HepG2 (cell line): ENCODE measurements around the gene TRMU.

ENCODE experiments used
- USF2 ChIP-seq, 2 experiments: sonication (generic) in 1 of 2; formaldehyde crosslinking in 1 of 2; IDR thresholded peaks; 2 replicates each; pipeline versions ENCODE4 v1.5.1 to v1.6.1; 2011 to 2020; ENCODE audit warnings: borderline replicate concordance in 1 of 2, low read depth in 1 of 2, low read length in 1 of 2, mild to moderate bottlenecking in 1 of 2, missing genetic modification reagents in 1 of 2, moderate library complexity in 1 of 2
- ZNF660 ChIP-seq: sonication (generic); formaldehyde crosslinking; IDR thresholded peaks from 2 replicates; pipeline ENCODE4 v1.5.1; 2020; ENCODE audit warnings: mild to moderate bottlenecking, low read depth, missing genetic modification reagents, borderline replicate concordance

GRCh38 chr22:46319319-46319718 is 16.2 kb upstream of the TRMU start:
- no peak for TF ChIP-seq ZNF660 (CRISPR knock-in tag)
- no peak for TF ChIP-seq USF2 (IDR thresholded peaks at IDR 0.05; ENCODE audit: low read depth, low read length)
- no peak for TF ChIP-seq USF2 (CRISPR knock-in tag; IDR thresholded peaks at IDR 0.05; ENCODE audit: borderline replicate concordance)
